HEK293 (cell line): ENCODE measurements around the gene MAU2.

ENCODE experiments used
- CTCF ChIA-PET: fragments of 350-600 bp; formaldehyde crosslinking; extraction: SDS; loops from one replicate; lab custom pipeline; 2021; ENCODE audit warnings: antibody characterized with exemption; lab: Yijun Ruan, JAX
- POLR2A ChIA-PET: fragments of 300-600 bp; formaldehyde crosslinking; extraction: SDS; loops from one replicate; lab custom pipeline; 2020; ENCODE audit warnings: antibody characterized with exemption, inconsistent platforms; lab: Yijun Ruan, JAX
- H3K27ac ChIP-seq: fragments of 200-500 bp; sonication (Bioruptor generic); 2 replicates; pipeline ENCODE4 v1.5.1; 2014; ENCODE audit warnings: low read depth, low read length, control low read depth, inconsistent platforms; ENCODE audit errors: extremely low read depth
- H3K36me3 ChIP-seq, 2 experiments: fragments of 200-500 bp in 1 of 2; sonication (Bioruptor generic) in 1 of 2; 1 replicate in 1 of 2; 2 replicates in 1 of 2; pipeline ENCODE4 v1.5.1; 2014 to 2017; ENCODE audit warnings: inconsistent platforms in 2 of 2, low read length in 2 of 2; ENCODE audit not compliant: control insufficient read depth in 2 of 2, insufficient read depth in 1 of 2
- H3K4me1 ChIP-seq: fragments of 200-500 bp; sonication (Bioruptor generic); 2 replicates; pipeline ENCODE4 v1.5.1; 2014; ENCODE audit warnings: mild to moderate bottlenecking, low read length, inconsistent platforms; ENCODE audit not compliant: control insufficient read depth, insufficient read depth
- H3K4me3 ChIP-seq: 2 replicates; pipeline ENCODE4 v1.5.1; 2011; ENCODE audit warnings: low read depth, mild to moderate bottlenecking, control low read depth, low read length, moderate library complexity
- H3K9me3 ChIP-seq: fragments of 200-500 bp; sonication (Bioruptor generic); 2 replicates; pipeline ENCODE4 v1.5.1; 2014; ENCODE audit warnings: low read depth, low read length, inconsistent platforms; ENCODE audit not compliant: control insufficient read depth, insufficient read depth
- AEBP2 ChIP-seq: fragments of 450-650 bp; formaldehyde crosslinking; IDR thresholded peaks from 2 replicates; pipeline ENCODE4 v1.5.1; 2016; ENCODE audit warnings: missing biosample characterization, missing genetic modification characterization, borderline replicate concordance
- HOXC10 ChIP-seq: sonication (generic); formaldehyde crosslinking; IDR thresholded peaks from 2 replicates; pipeline ENCODE4 v1.8.1; 2023; ENCODE audit warnings: mild to moderate bottlenecking, missing genetic modification reagents
- KLF10 ChIP-seq: fragments of 450-650 bp; IDR thresholded peaks from 2 replicates; pipeline ENCODE4 v1.5.1; 2018; ENCODE audit warnings: missing biosample characterization, mild to moderate bottlenecking, missing genetic modification characterization
- SALL2 ChIP-seq: fragments of 450-650 bp; formaldehyde crosslinking; IDR thresholded peaks from 2 replicates; pipeline ENCODE4 v1.5.0; 2017; ENCODE audit warnings: missing biosample characterization, mild to moderate bottlenecking, missing genetic modification characterization, borderline replicate concordance
- SP3 ChIP-seq: fragments of 450-650 bp; formaldehyde crosslinking; IDR thresholded peaks from 2 replicates; pipeline ENCODE4 v1.5.1; 2016; ENCODE audit warnings: missing biosample characterization, missing genetic modification characterization
- YY1 ChIP-seq: fragments of 450-650 bp; formaldehyde crosslinking; IDR thresholded peaks from 2 replicates; pipeline ENCODE4 v1.5.1; 2018; ENCODE audit warnings: missing biosample characterization, missing genetic modification characterization
- ZBTB11 ChIP-seq: fragments of 450-650 bp; formaldehyde crosslinking; conservative IDR thresholded peaks from 2 replicates; pipeline ENCODE4 v1.5.1; 2016; ENCODE audit warnings: low read depth, missing biosample characterization, missing genetic modification characterization
- ZBTB20 ChIP-seq: fragments of 450-650 bp; formaldehyde crosslinking; IDR thresholded peaks from 2 replicates; pipeline ENCODE4 v1.5.1; 2016; ENCODE audit warnings: missing biosample characterization, missing genetic modification characterization
- ZBTB26 ChIP-seq: fragments of 450-650 bp; formaldehyde crosslinking; optimal IDR thresholded peaks from 2 replicates; pipeline ENCODE3; 2016; ENCODE audit warnings: missing biosample characterization, mild to moderate bottlenecking, missing genetic modification characterization
- ZBTB48 ChIP-seq: fragments of 450-650 bp; formaldehyde crosslinking; IDR thresholded peaks from 2 replicates; pipeline ENCODE4 v1.5.1; 2016; ENCODE audit warnings: missing biosample characterization, missing genetic modification characterization
- ZFHX2 ChIP-seq: fragments of 450-650 bp; formaldehyde crosslinking; conservative IDR thresholded peaks from 2 replicates; pipeline ENCODE4 v1.5.1; 2016; ENCODE audit warnings: missing biosample characterization, missing genetic modification characterization
- ZNF148 ChIP-seq: fragments of 450-650 bp; formaldehyde crosslinking; IDR thresholded peaks from 2 replicates; pipeline ENCODE4 v1.5.0; 2017; ENCODE audit warnings: missing biosample characterization, missing genetic modification characterization, borderline replicate concordance
- ZNF24 ChIP-seq: fragments of 450-650 bp; formaldehyde crosslinking; IDR thresholded peaks from 2 replicates; pipeline ENCODE4 v1.5.1; 2016; ENCODE audit warnings: missing biosample characterization, missing genetic modification characterization
- ZNF335 ChIP-seq: fragments of 450-650 bp; formaldehyde crosslinking; conservative IDR thresholded peaks from 2 replicates; pipeline ENCODE4 v1.5.1; 2016; ENCODE audit warnings: missing biosample characterization, missing genetic modification characterization
- ZNF488 ChIP-seq: fragments of 450-650 bp; formaldehyde crosslinking; IDR thresholded peaks from 2 replicates; pipeline ENCODE4 v1.5.1; 2016; ENCODE audit warnings: missing biosample characterization, missing genetic modification characterization
- ZNF561 ChIP-seq: fragments of 450-650 bp; IDR thresholded peaks from 2 replicates; pipeline ENCODE4 v1.5.1; 2018; ENCODE audit warnings: missing biosample characterization, missing genetic modification characterization, borderline replicate concordance
- ZNF660 ChIP-seq: fragments of 450-650 bp; IDR thresholded peaks from 2 replicates; pipeline ENCODE4 v1.5.1; 2018; ENCODE audit warnings: missing biosample characterization, mild to moderate bottlenecking, missing genetic modification characterization
- ZNF692 ChIP-seq: fragments of 450-650 bp; formaldehyde crosslinking; IDR thresholded peaks from 2 replicates; pipeline ENCODE4 v1.5.1; 2016; ENCODE audit warnings: missing biosample characterization, missing genetic modification characterization
- ZNF704 ChIP-seq: fragments of 450-650 bp; formaldehyde crosslinking; IDR thresholded peaks from 2 replicates; pipeline ENCODE4 v1.5.1; 2016; ENCODE audit warnings: missing biosample characterization, missing genetic modification characterization
- ZNF76 ChIP-seq: fragments of 450-650 bp; formaldehyde crosslinking; IDR thresholded peaks from 2 replicates; pipeline ENCODE4; 2016; ENCODE audit warnings: low read depth, missing biosample characterization, missing genetic modification characterization, borderline replicate concordance
- ZNF785 ChIP-seq: fragments of 450-650 bp; formaldehyde crosslinking; IDR thresholded peaks from 2 replicates; pipeline ENCODE4 v1.5.1; 2016; ENCODE audit warnings: missing biosample characterization, missing genetic modification characterization
- ZNF837 ChIP-seq: fragments of 450-650 bp; formaldehyde crosslinking; IDR thresholded peaks from 2 replicates; pipeline ENCODE4 v1.5.1; 2016; ENCODE audit warnings: missing biosample characterization, missing genetic modification characterization
- ZSCAN30 ChIP-seq: fragments of 450-650 bp; IDR thresholded peaks from 2 replicates; pipeline ENCODE4 v1.5.1; 2018; ENCODE audit warnings: missing biosample characterization, mild to moderate bottlenecking, missing genetic modification characterization, moderate library complexity

Gene MAU2

GRCh38 chr19:19320361-19321140, at the start of gene MAU2, which contains the start of gene SUGP1:
TSS of gene MAU2 (plus strand) at chr19:19320829. CDS start at chr19:19320860, 31 bp downstream.
TSS of gene SUGP1 (minus strand) at chr19:19320509. CDS start at chr19:19320496, 13 bp downstream.
- ChIA-PET POLR2A (interaction anchor here (0.6 kb wide), 1 partner anchor 101 kb away, joined by 3 read pairs; no protein-coding TSS in a partner anchor), CTCF (interaction anchor here (0.7 to 1.5 kb wide), 5 partner anchors 10 to 183 kb away, joined by 3 to 6 read pairs (median 3); partner anchors contain the start of genes BORCS8 and RFXANK)
- Histone ChIP-seq H3K9me3 (no peaks in the 10 kb centered on the region), H3K36me3 (peaks cover 28 to 39% of the 10 kb centered on the region in 2 experiments), H3K27ac (peak within 1 kb of the TSS; percentile 90), H3K4me1 (peaks cover 3% of the 10 kb centered on the region; the same call in 1 of the 2 replicates), H3K4me3 (peak within 1 kb of the TSS; percentile 100)
- TF ChIP-seq ZNF24 (tag by site-specific recombination), result 0 out of 2 replicates have a peak, but pooled peaks have one; percentile 1
- peak; percentile 80; the same call in 1 of the 2 replicates for TF ChIP-seq ZSCAN30
- peak; percentile 99 for TF ChIP-seq ZNF76 (tag by site-specific recombination)
- TF ChIP-seq ZNF704 (tag by site-specific recombination), result no peak
- TF ChIP-seq ZNF561 (tag by site-specific recombination), result 0 out of 2 replicates have a peak, but pooled peaks have one; percentile 22
- peak; percentile 91 for TF ChIP-seq YY1 (tag by site-specific recombination)
- TF ChIP-seq SALL2 (tag by site-specific recombination), result no peak
- no peak for TF ChIP-seq ZNF148 (tag by site-specific recombination)
- peak; percentile 16; the same call in 1 of the 2 replicates for TF ChIP-seq ZBTB48 (tag by site-specific recombination)
- TF ChIP-seq ZNF488 (tag by site-specific recombination), result no peak
- 0 out of 2 replicates have a peak, but pooled peaks have one; percentile 15 for TF ChIP-seq KLF10 (tag by site-specific recombination)
- no peak for TF ChIP-seq ZNF837 (tag by site-specific recombination)
- peak; percentile 87 for TF ChIP-seq ZNF692 (tag by site-specific recombination)
- 0 out of 2 replicates have a peak, but pooled peaks have one; percentile 17 for TF ChIP-seq HOXC10 (CRISPR knock-in tag)
- TF ChIP-seq SP3 (tag by site-specific recombination), result peak; percentile 78
- peak; percentile 36 for TF ChIP-seq ZFHX2 (tag by site-specific recombination)
- peak; percentile 44; the same call in 1 of the 2 replicates for TF ChIP-seq ZNF660 (tag by site-specific recombination)
- no peak for TF ChIP-seq ZNF785 (tag by site-specific recombination)
- 0 out of 2 replicates have a peak, but pooled peaks have one; percentile 0 for TF ChIP-seq ZBTB20 (tag by site-specific recombination)
- TF ChIP-seq AEBP2 (tag by site-specific recombination), result no peak
- peak; percentile 66 for TF ChIP-seq ZBTB26
- peak; percentile 53 for TF ChIP-seq ZBTB11
- peak; percentile 94 for TF ChIP-seq ZNF335 (tag by site-specific recombination)
